ENCODE results near the gene COL6A3. TPM values are rescaled to one million over a fixed set of nuclear protein-coding genes. Genes with fewer than 3 reads are reported as not detected.
"Not testable (repeated sequence)": the region's sequence is repeated elsewhere in the genome, so short reads cannot be mapped to it uniquely, and the experiment has no call there.

The COL6A3 gene
- total RNA-seq, 4 donors from 2014 or later = 43.1 to 204 (median 62.4) TPM

GRCh38 chr2:237304763-237305514 lies 109.0 kb downstream of the COL6A3 start:
- WGBS, 2 donors = 64 to 96% methylated on average over 2 of the region's 2 CpGs
- no peak overlapping the region for H3K4me3 ChIP-seq (ENCODE audit: low read depth, poor library complexity, severe bottlenecking)
- intact Hi-C loops (cut with DNase I; ENCODE audit: low total_unique reads) = no loop called here
- DNase-seq (ENCODE audit: low spot score in 2 of 2) = no peak
- no peak for TF ChIP-seq POLR2A (IDR thresholded peaks at IDR 0.05)
- TF ChIP-seq CTCF (IDR thresholded peaks at IDR 0.05) = no peak

GRCh38 chr2:237303244-237303643 lies 110.7 kb downstream of the COL6A3 start:
- H3K4me3 ChIP-seq (ENCODE audit: low read depth, poor library complexity, severe bottlenecking) = not testable (repeated sequence)
- 30 to 94% methylated on average over 1 of the region's 1 CpG for WGBS, 2 donors

GRCh38 chr2:237301595-237301994 lies 112.4 kb downstream of the COL6A3 start:
- no peak for DNase-seq (ENCODE audit: low spot score in 2 of 2)
- no peak overlapping the region for H3K4me3 ChIP-seq (ENCODE audit: low read depth, poor library complexity, severe bottlenecking)
- TF ChIP-seq CTCF (IDR thresholded peaks at IDR 0.05) = no peak
- no peak for TF ChIP-seq POLR2A (IDR thresholded peaks at IDR 0.05)
- 95 to 97% methylated on average over 3 of the region's 3 CpGs for WGBS, 2 donors
- intact Hi-C loops (cut with DNase I; ENCODE audit: low total_unique reads) = no loop called here

More at GRCh38 chr2:237303244-237303643, 110.7 kb downstream of the COL6A3 start:
- DNase-seq (ENCODE audit: low spot score in 2 of 2); intact Hi-C loops (cut with DNase I; ENCODE audit: low total_unique reads): not testable (repeated sequence)

GRCh38 chr2:237300739-237301138 lies 113.2 kb downstream of the COL6A3 start:
- WGBS, 2 donors = 86 to 87% methylated on average over 5 of the region's 5 CpGs
- H3K4me3 ChIP-seq (ENCODE audit: low read depth, poor library complexity, severe bottlenecking) = no peak overlapping the region
- intact Hi-C loops (cut with DNase I; ENCODE audit: low total_unique reads) = no loop called here
- no peak for DNase-seq (ENCODE audit: low spot score in 2 of 2)
- TF ChIP-seq CTCF (IDR thresholded peaks at IDR 0.05) (no peak), POLR2A (IDR thresholded peaks at IDR 0.05) (no peak)

- DNase-seq (ENCODE audit: low spot score in 2 of 2) = no peak
- no peak for TF ChIP-seq CTCF (IDR thresholded peaks at IDR 0.05)
- TF ChIP-seq POLR2A (IDR thresholded peaks at IDR 0.05) = no peak
- intact Hi-C loops (cut with DNase I; ENCODE audit: low total_unique reads) = no loop called here
These were observed 114.1 kb downstream of the COL6A3 start for GRCh38 chr2:237299906-237300305.

GRCh38 chr2:237298151-237299118 lies 115.5 kb downstream of the COL6A3 start:
- DNase-seq (ENCODE audit: low spot score in 2 of 2) = no peak
- 59 to 67% methylated on average over 10 of the region's 10 CpGs for WGBS, 2 donors
- intact Hi-C loops (cut with DNase I; ENCODE audit: low total_unique reads) = no loop called here

More at GRCh38 chr2:237299906-237300305, 114.1 kb downstream of the COL6A3 start:
- no peak overlapping the region for H3K4me3 ChIP-seq (ENCODE audit: low read depth, poor library complexity, severe bottlenecking)
- WGBS, 2 donors = 41 to 54% methylated on average over 3 of the region's 3 CpGs

More at GRCh38 chr2:237298151-237299118, 115.5 kb downstream of the COL6A3 start:
- H3K4me3 ChIP-seq (ENCODE audit: low read depth, poor library complexity, severe bottlenecking) = no peak overlapping the region
- TF ChIP-seq POLR2A (IDR thresholded peaks at IDR 0.05) (no peak), CTCF (IDR thresholded peaks at IDR 0.05) (no peak)

Data from lower leg skin (tissue), 4 donors.